Endothelial cell of umbilical vein (primary cell): Measurements from ENCODE around the gene ME3. TPM values are rescaled to one million over a fixed set of nuclear protein-coding genes. Genes with fewer than 3 reads are reported as not detected.

Experiments used
- BruUV-seq: library from RNA; stranded (reverse); fragments of 400-500 nt; replicated peaks from 2 replicates; lab custom pipeline; 2021; lab: Mats Ljungman, UMichigan
- CTCF ChIA-PET: fragments of 300-600, 350-600 bp; sonication (Branson Sonifier 250); formaldehyde crosslinking; loops from one replicate; lab custom pipeline; 2021; ENCODE audit warnings: antibody characterized with exemption, inconsistent platforms; lab: Charles Lee
- POLR2A ChIA-PET: fragments of 300-600, 350-600 bp; sonication (Branson Sonifier 250); formaldehyde crosslinking; loops from one replicate; lab custom pipeline; 2021; ENCODE audit warnings: antibody characterized with exemption, inconsistent platforms; lab: Charles Lee
- DNase-seq: peaks from one replicate; pipeline ENCODE4 v3.0.0-alpha.2; 2011; ENCODE audit warnings: low read depth, low spot score
- FAIRE-seq: peaks from 2 replicates; lab custom pipeline; 2011; peaks lifted over from hg19 to GRCh38; lab: Jason Lieb, UNC
- H2AFZ ChIP-seq: 2 replicates; pipeline ENCODE4 v1.6.0; 2012; ENCODE audit warnings: low read depth, low read length, control low read depth, inconsistent platforms
- H3K27ac ChIP-seq: 2 replicates; pipeline ENCODE4 v1.5.1; 2011; ENCODE audit warnings: low read depth, mild to moderate bottlenecking, control low read depth, low read length, moderate library complexity; ENCODE audit not compliant: insufficient read depth
- H3K27me3 ChIP-seq, 2 experiments: 2 replicates each; pipeline versions ENCODE4 v1.6.0 to v1.6.1; 2011; ENCODE audit warnings: low read length in 2 of 2, mixed read lengths in 1 of 2; ENCODE audit not compliant: control insufficient read depth in 2 of 2, insufficient read depth in 2 of 2
- H3K36me3 ChIP-seq, 2 experiments: 2 replicates in 1 of 2; 3 replicates in 1 of 2; pipeline ENCODE4 v1.5.1; 2011; ENCODE audit warnings: low read length in 2 of 2, mild to moderate bottlenecking in 1 of 2, moderate library complexity in 1 of 2; ENCODE audit not compliant: control insufficient read depth in 2 of 2, insufficient read depth in 2 of 2; ENCODE audit errors: extremely low read depth in 1 of 2
- H3K4me1 ChIP-seq: 3 replicates; pipeline ENCODE4 v1.5.1; 2011; ENCODE audit warnings: mild to moderate bottlenecking, low read length; ENCODE audit not compliant: control insufficient read depth, insufficient read depth; ENCODE audit errors: extremely low read depth
- H3K4me2 ChIP-seq: 2 replicates; pipeline ENCODE4 v1.6.1; 2011; ENCODE audit warnings: low read length, control low read depth, mixed read lengths; ENCODE audit not compliant: insufficient read depth
- H3K4me3 ChIP-seq, 3 experiments: fragments of 200-600 bp in 1 of 3; sonication (generic), shearing (Covaris generic) in 1 of 3; replicated peaks in 1 of 3; 2 replicates each; pipeline ENCODE4 v1.5.1; 2011 to 2016; ENCODE audit warnings: control low read depth in 3 of 3, low read length in 3 of 3, mild to moderate bottlenecking in 2 of 3, inconsistent platforms in 1 of 3, low read depth in 1 of 3, moderate library complexity in 1 of 3; ENCODE audit not compliant: insufficient read depth in 1 of 3
- H3K79me2 ChIP-seq: 2 replicates; pipeline ENCODE4 v1.6.0; 2012; ENCODE audit warnings: low read length, inconsistent platforms; ENCODE audit not compliant: control insufficient read depth, insufficient read depth
- H3K9ac ChIP-seq: replicated peaks from 2 replicates; pipeline ENCODE3; 2011; ENCODE audit warnings: low read length, control low read depth; ENCODE audit not compliant: insufficient read depth; ENCODE audit errors: extremely low read depth
- H3K9me1 ChIP-seq: replicated peaks from 3 replicates; pipeline ENCODE4 v1.6.0; 2011; ENCODE audit warnings: mild to moderate bottlenecking, low read length; ENCODE audit not compliant: control insufficient read depth, insufficient read depth; ENCODE audit errors: extremely low read depth
- H3K9me3 ChIP-seq: replicated peaks from 2 replicates; pipeline ENCODE4 v1.5.1; 2012; ENCODE audit warnings: low read length, inconsistent platforms; ENCODE audit not compliant: control insufficient read depth, insufficient read depth
- H4K20me1 ChIP-seq: replicated peaks from 2 replicates; pipeline ENCODE3; 2011; ENCODE audit warnings: mild to moderate bottlenecking, low read length; ENCODE audit not compliant: control insufficient read depth, insufficient read depth; ENCODE audit errors: extremely low read depth
- EZH2 ChIP-seq: IDR thresholded peaks from 2 replicates; pipeline ENCODE4 v1.6.1; 2012; ENCODE audit warnings: borderline replicate concordance, low read depth, mild to moderate bottlenecking, moderate library complexity, low read length, inconsistent platforms; ENCODE audit not compliant: severe bottlenecking
- FOS ChIP-seq: IDR thresholded peaks from 2 replicates; pipeline ENCODE4 v1.6.1; 2011; ENCODE audit warnings: mild to moderate bottlenecking, low read length, moderate library complexity, borderline replicate concordance; ENCODE audit not compliant: insufficient read depth
- GATA2 ChIP-seq: IDR thresholded peaks from 2 replicates; pipeline ENCODE4 v1.7.0; 2011; ENCODE audit warnings: low read depth, mild to moderate bottlenecking, moderate library complexity, mixed read lengths, low read length; ENCODE audit not compliant: insufficient read length, insufficient read depth
- JUN ChIP-seq: IDR thresholded peaks from 2 replicates; pipeline ENCODE4 v1.6.1; 2011; ENCODE audit warnings: borderline replicate concordance, low read depth; ENCODE audit not compliant: insufficient read length, insufficient read depth
- MYC ChIP-seq: IDR thresholded peaks from one replicate; pipeline ENCODE4 v1.6.1; 2011; ENCODE audit warnings: mild to moderate bottlenecking, low read depth, low read length
- POLR2A ChIP-seq: IDR thresholded peaks from 2 replicates; pipeline ENCODE4 v1.6.1; 2012; ENCODE audit warnings: low read depth, mild to moderate bottlenecking, control low read depth, low read length
- POLR2AphosphoS5 ChIP-seq: IDR thresholded peaks from 2 replicates; pipeline ENCODE4 v1.6.1; 2012; ENCODE audit warnings: low read depth, mild to moderate bottlenecking, control low read depth, low read length, moderate library complexity; ENCODE audit not compliant: insufficient read depth
- dilution Hi-C: fragments of 300-500 bp; cut with MboI; formaldehyde crosslinking; loops from one replicate; pipeline ENCODE4 v1.15.0; 2019; ENCODE audit warnings: low sequenced_read_pairs; ENCODE audit not compliant: extremely low pct_ligation_motif_present
- intact Hi-C: fragments of 100-400 bp; cut with micrococcal nuclease; formaldehyde crosslinking; loops from one replicate; pipeline ENCODE4 v1.10.0; 2022
- polyA plus RNA-seq, 4 experiments: library from polyadenylated mRNA; depleted of rRNA in 3 of 4; stranded (reverse) in 3 of 4; unstranded in 1 of 4; fragments of >200 nt; gene quantifications; 2 replicates each; pipeline versions ENCODE4 v1.2.1 to v1.2.3, GENCODE V29; 2011 to 2012; ENCODE audit warnings: missing spikeins in 1 of 4
- total RNA-seq: library from RNA; stranded (reverse); gene quantifications from 2 replicates; pipeline ENCODE4 v1.2.3, GENCODE V29; 2021
- TF ChIP-seq, protein P1 (sequence below), 2 donors: IDR thresholded peaks; 1 replicate in 1 of 2; 2 replicates in 1 of 2; pipeline ENCODE4 v1.5.1; 2011; ENCODE audit warnings: low read length in 2 of 2, mild to moderate bottlenecking in 2 of 2, moderate library complexity in 2 of 2, control low read depth in 1 of 2, inconsistent platforms in 1 of 2, low read depth in 1 of 2; ENCODE audit not compliant: insufficient read depth in 1 of 2; ENCODE audit errors: extremely low read depth in 1 of 2
- TF ChIP-seq, protein P2 (sequence below): IDR thresholded peaks from 2 replicates; pipeline ENCODE4 v1.6.1; 2011; ENCODE audit not compliant: insufficient read depth, insufficient read length

ME3 gene
- total and polyA plus RNA-seq, 2 donors (not counting 3 experiments of a cell fraction or from before 2014, with no cell fraction given) = 26.9 to 30.4 TPM

DNA sequence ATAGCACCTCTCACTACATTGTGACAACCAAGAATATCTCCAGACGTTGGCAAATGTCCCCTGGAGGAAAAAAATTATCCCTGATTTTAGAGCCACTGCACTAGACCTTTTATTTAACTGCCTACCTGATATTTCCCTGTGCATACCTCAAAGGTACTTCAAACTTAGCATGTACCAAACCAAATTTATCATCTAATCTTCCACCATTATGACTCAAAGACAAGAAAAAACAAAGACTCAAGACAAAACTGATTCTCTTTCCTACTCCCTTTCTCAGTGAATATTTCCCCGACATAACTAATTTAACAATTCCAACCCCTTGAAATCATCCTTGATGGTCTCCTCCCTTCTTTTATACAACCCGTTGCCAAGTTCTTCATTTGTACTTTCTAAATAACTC lies 161.7 kb downstream of the ME3 start:
- Histone ChIP-seq H3K27ac (no peak overlapping the region), H3K4me2 (no peak overlapping the region), H3K9ac (no peak overlapping the region), H3K9me3 (no peaks in the 10 kb centered on the region), H3K79me2 (no peaks in the 10 kb centered on the region), H2AFZ (no peak overlapping the region), H3K27me3 (no peaks in the 10 kb centered on the region), H3K4me1 (peaks cover 29% of the 10 kb centered on the region), H3K36me3 (no peaks in the 10 kb centered on the region), H4K20me1 (no peaks in the 10 kb centered on the region), H3K9me1 (no peaks in the 10 kb centered on the region), H3K4me3 (no peak overlapping the region)
- ChIA-PET POLR2A (no interaction called here), CTCF (no interaction called here)
- DNase-seq (no peak), FAIRE-seq (no peak)
- TF ChIP-seq JUN (no peak), EZH2 (no peak), FOS (no peak), POLR2A (no peak), MYC (no peak), GATA2 (no peak), POLR2AphosphoS5 (no peak)
- TF ChIP-seq, protein P1, sequence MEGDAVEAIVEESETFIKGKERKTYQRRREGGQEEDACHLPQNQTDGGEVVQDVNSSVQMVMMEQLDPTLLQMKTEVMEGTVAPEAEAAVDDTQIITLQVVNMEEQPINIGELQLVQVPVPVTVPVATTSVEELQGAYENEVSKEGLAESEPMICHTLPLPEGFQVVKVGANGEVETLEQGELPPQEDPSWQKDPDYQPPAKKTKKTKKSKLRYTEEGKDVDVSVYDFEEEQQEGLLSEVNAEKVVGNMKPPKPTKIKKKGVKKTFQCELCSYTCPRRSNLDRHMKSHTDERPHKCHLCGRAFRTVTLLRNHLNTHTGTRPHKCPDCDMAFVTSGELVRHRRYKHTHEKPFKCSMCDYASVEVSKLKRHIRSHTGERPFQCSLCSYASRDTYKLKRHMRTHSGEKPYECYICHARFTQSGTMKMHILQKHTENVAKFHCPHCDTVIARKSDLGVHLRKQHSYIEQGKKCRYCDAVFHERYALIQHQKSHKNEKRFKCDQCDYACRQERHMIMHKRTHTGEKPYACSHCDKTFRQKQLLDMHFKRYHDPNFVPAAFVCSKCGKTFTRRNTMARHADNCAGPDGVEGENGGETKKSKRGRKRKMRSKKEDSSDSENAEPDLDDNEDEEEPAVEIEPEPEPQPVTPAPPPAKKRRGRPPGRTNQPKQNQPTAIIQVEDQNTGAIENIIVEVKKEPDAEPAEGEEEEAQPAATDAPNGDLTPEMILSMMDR (IDR thresholded peaks at IDR 0.05; ENCODE audit: extremely low read depth in 1 of 2, insufficient read depth in 1 of 2, low read depth in 1 of 2, low read length in 2 of 2) = no peak
- TF ChIP-seq, protein P2, sequence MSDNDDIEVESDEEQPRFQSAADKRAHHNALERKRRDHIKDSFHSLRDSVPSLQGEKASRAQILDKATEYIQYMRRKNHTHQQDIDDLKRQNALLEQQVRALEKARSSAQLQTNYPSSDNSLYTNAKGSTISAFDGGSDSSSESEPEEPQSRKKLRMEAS = no peak
- no TSS peak for BruUV-seq
- intact Hi-C loops = loop anchor here (1.0 kb wide), 1 partner anchor 26 kb away; no protein-coding TSS in a partner anchor
- dilution Hi-C loops = no loop called here
